H1 (cell line): ENCODE data around the gene ARHGAP12. TPM values are rescaled to one million over a fixed set of nuclear protein-coding genes. Genes with fewer than 3 reads are reported as not detected.

Experiments
- SIN3A ChIP-seq, 2 experiments: IDR thresholded peaks in 1 of 2; conservative IDR thresholded peaks in 1 of 2; 2 replicates each; pipeline ENCODE4 v1.6.1; 2011 to 2012; ENCODE audit warnings: low read length in 2 of 2, improper control_type of control experiment in 1 of 2, low read depth in 1 of 2, mild to moderate bottlenecking in 1 of 2
- polyA plus RNA-seq, 7 experiments: library from polyadenylated mRNA; depleted of rRNA in 3 of 7; stranded (reverse) in 5 of 7; unstranded in 2 of 7; fragments of >200 nt in 5 of 7; fragments of 200-250 nt in 2 of 7; gene quantifications; 1 replicate in 5 of 7; 2 replicates in 1 of 7; 4 replicates in 1 of 7; pipeline versions ENCODE4 v1.2.1 to v1.2.3, GENCODE V29; 2011 to 2013; ENCODE audit warnings: missing spikeins in 2 of 7, mixed read lengths in 2 of 7
- total RNA-seq: library from RNA; stranded (reverse); fragmentation: NEBNext Ultra II Directional; extraction: Animal tissue kit (Norgen Biotek cat#: 25700); gene quantifications from 2 replicates; pipeline ENCODE4 v1.2.1, GENCODE V29; 2021

Gene ARHGAP12
- total and polyA plus RNA-seq, 2 of the 8 experiments (the other 6 are each of a cell fraction or from before 2014, with no cell fraction given): 10.1 to 39.0 TPM

DNA sequence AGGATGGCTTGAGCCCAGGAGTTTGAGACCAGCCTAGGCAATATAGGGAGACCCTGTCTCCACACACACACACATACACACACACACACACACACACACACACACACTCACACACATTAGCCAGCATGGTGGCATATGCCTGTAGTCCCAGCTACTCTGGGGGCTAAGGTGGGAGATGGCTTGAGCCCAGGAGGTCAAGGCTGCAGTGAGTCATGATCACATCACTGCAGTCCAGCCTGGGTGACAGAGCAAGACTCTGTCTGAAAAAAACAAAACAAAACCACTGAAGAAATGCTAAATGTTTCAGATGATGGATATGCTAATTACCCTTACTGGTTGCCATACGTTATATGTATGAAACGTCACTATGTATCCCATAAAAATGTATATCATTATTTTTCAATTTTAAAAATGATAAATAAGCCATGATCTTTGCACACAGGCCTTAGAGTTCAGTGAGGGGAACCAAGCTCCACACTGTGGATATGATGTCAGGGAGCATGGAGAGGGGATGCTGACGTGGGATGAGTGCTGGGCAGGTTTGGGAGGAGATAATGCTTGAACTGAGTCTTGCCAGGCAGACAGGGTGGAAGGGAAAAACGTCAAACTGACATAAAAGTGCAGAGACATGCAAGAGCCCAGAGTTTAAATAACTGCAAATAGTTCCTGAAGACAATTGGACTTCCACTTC lies 45.9 kb upstream of the ARHGAP12 start (continued):
- TF ChIP-seq SIN3A (conservative IDR thresholded peaks at IDR 0.05 in 1 of 2, IDR thresholded peaks at IDR 0.05 in 1 of 2; ENCODE audit: low read depth in 1 of 2, low read length in 2 of 2): no peak
